HG02852 (cell line): Measurements from ENCODE around the gene C19orf73.

Experiments used
- ATAC-seq: cut with Tn5 transposase; IDR thresholded peaks from one replicate; pipeline ENCODE4 v1.9.1; 2021; ENCODE audit warnings: mild to moderate bottlenecking, moderate library complexity; ENCODE audit not compliant: unreplicated experiment

C19orf73 gene

GRCh38 chr19:49070416-49070815, 48.5 kb downstream of the C19orf73 start:
- ATAC-seq = no peak

GRCh38 chr19:49069026-49069425, 49.9 kb downstream of the C19orf73 start:
- no peak for ATAC-seq
